Stomach (tissue), 19 donors: ENCODE measurements around the gene TREML1. TPM values are rescaled to one million over a fixed set of nuclear protein-coding genes. Genes with fewer than 3 reads are reported as not detected.

Source experiments
- DNase-seq, 2 donors: peaks; one replicate each; pipeline versions ENCODE4 v3.0.0 to v3.0.0-alpha.2; 2013 to 2019
- H3K27ac ChIP-seq, 5 donors: fragments of 200-600 bp in 4 of 5; sonication (generic) in 4 of 5; one replicate each; pipeline ENCODE4 v1.5.1; 2013 to 2019; ENCODE audit warnings: mild to moderate bottlenecking in 1 of 5, moderate library complexity in 1 of 5
- H3K27me3 ChIP-seq, 3 donors: fragments of 200-600 bp; sonication (generic); one replicate each; pipeline ENCODE4 v1.5.1; 2017 to 2019; ENCODE audit warnings: mixed run types in 1 of 3
- H3K36me3 ChIP-seq, 4 donors: fragments of 200-600 bp; sonication (generic); 1 replicate in 3 of 4; 2 replicates in 1 of 4; pipeline ENCODE4 v1.5.1; 2016 to 2019
- H3K4me1 ChIP-seq, 4 donors: fragments of 200-600 bp; sonication (generic); one replicate each; pipeline ENCODE4 v1.5.1; 2016 to 2019
- H3K4me3 ChIP-seq, 4 donors: fragments of 200-600 bp; sonication (generic) in 3 of 4; one replicate each; pipeline ENCODE4 v1.5.1; 2016 to 2019; ENCODE audit warnings: mild to moderate bottlenecking in 1 of 4
- H3K9me3 ChIP-seq, 4 donors: fragments of 200-600 bp; sonication (generic); one replicate each; pipeline ENCODE4 v1.5.1; 2016 to 2019
- EP300 ChIP-seq: sonication (generic); formaldehyde crosslinking; IDR thresholded peaks from one replicate; pipeline ENCODE4 v1.6.1; 2017; ENCODE audit warnings: antibody characterized with exemption
- POLR2A ChIP-seq, 4 donors: fragments of 450-650 bp; IDR thresholded peaks; one replicate each; pipeline ENCODE4 v1.6.1; 2016; ENCODE audit warnings: antibody characterized with exemption in 4 of 4, control low read depth in 2 of 4, mild to moderate bottlenecking in 1 of 4, moderate library complexity in 1 of 4
- POLR2AphosphoS5 ChIP-seq, 3 donors: sonication (generic); formaldehyde crosslinking; IDR thresholded peaks; one replicate each; pipeline ENCODE4 v1.6.1; 2016; ENCODE audit warnings: antibody characterized with exemption in 3 of 3
- WGBS, 5 donors: extraction: QIAGEN DNeasy Blood & Tissue Kit in 3 of 5; methylation state at CpG; one replicate each; pipeline versions ENCODE4 v1.1.5 to v1.1.7; 2013 to 2018; 5-methylcytosine and 5-hydroxymethylcytosine counted together
- intact Hi-C: fragments of 100-400 bp; cut with DNase I; formaldehyde crosslinking; loops from one replicate; pipeline ENCODE4 v1.15.1; 2023; ENCODE audit warnings: low total_unique reads
- long read RNA-seq, 10 donors: transcript quantifications; one replicate each; lab custom pipeline, GENCODE V29; 2026
- polyA plus RNA-seq, 3 donors: library from polyadenylated mRNA; stranded (reverse); fragments of 200-250 nt; gene quantifications; one replicate each; pipeline ENCODE4 v1.2.3, GENCODE V29; 2013
- total RNA-seq, 5 donors: library from RNA; depleted of rRNA; stranded (reverse); fragments of >200 nt; gene quantifications; one replicate each; pipeline versions ENCODE4 v1.1.0 to v1.2.3, GENCODE V29; 2014 to 2016
- TF ChIP-seq, protein P1 (sequence below), 7 experiments: fragments of 450-650 bp in 4 of 7; fragments of 200-600 bp in 3 of 7; sonication (generic) in 3 of 7; IDR thresholded peaks; one replicate each; pipeline ENCODE4 v1.5.1; 2016 to 2019; ENCODE audit warnings: antibody characterized with exemption in 7 of 7, control low read depth in 2 of 7, mild to moderate bottlenecking in 1 of 7
- donor health status: healthy with polysubstance abuse.
- donor health status: Bipolar disorder and iron deficiency.
- donor health status: healthy.

Gene TREML1, protein sequence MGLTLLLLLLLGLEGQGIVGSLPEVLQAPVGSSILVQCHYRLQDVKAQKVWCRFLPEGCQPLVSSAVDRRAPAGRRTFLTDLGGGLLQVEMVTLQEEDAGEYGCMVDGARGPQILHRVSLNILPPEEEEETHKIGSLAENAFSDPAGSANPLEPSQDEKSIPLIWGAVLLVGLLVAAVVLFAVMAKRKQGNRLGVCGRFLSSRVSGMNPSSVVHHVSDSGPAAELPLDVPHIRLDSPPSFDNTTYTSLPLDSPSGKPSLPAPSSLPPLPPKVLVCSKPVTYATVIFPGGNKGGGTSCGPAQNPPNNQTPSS
- total RNA-seq (not detected), polyA plus RNA-seq (not detected)
- long read RNA-seq, donor 1, result 0 reads
- long read RNA-seq, donor 2, result 0 reads
- long read RNA-seq, donor 3, result 0 reads
- long read RNA-seq, donor 4, result 0 reads
- long read RNA-seq, donor 5, result 0 reads
- long read RNA-seq, donor 6, partial matches to known transcripts, result 0 of 1 reads
- long read RNA-seq, donor 6, other reads (novel, unspliced or antisense), result 0 of 1 reads
- long read RNA-seq, donor 7, result 0 reads
- long read RNA-seq, donor 8, partial matches to known transcripts, result 0 of 1 reads
- long read RNA-seq, donor 8, other reads (novel, unspliced or antisense), result 0 of 1 reads
- long read RNA-seq, donor 9, result 0 reads
- long read RNA-seq, donor 10, result 0 reads

DNA sequence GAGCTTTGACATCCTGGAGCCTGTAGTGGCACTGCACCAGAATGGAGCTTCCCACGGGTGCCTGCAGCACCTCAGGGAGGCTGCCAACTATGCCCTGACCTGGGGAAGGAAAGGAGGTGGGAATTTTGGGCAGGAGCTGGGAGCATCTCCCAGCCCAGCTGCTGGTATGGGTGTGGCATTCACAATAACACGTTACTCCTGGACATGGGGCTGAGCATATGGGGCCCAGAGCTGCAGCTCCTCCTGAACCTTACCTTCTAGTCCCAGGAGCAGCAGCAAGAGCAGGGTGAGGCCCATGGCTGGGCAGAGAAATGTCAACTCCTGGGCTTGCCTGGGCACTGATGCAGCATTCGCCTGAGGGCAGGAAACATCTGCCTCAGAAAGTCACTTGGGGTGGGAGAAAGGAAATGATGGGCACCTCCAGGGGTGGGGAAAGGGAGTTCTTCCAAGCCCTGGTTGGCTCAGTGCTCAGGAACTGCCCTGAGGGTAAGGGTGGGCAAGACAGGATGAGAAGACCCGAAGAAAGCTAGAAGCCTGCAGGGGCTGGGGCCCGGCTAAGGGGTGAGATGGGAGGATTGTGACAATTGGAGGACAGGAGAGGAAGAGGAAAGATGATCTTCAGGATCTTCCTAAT lies at the start of gene TREML1:
Gene TREML1, minus strand, starts transcription at position 356 of the 634 bp plus-strand sequence. Its CDS starts 59 bp downstream, at position 297.
- intact Hi-C loops, result no loop called here
- no peaks in the 10 kb centered on the region for H3K9me3 ChIP-seq
- H3K27ac ChIP-seq, result no peak within 1 kb of the TSS
- H3K4me1 ChIP-seq, result no peaks in the 10 kb centered on the region
- DNase-seq, result no peak
- H3K4me3 ChIP-seq, result no peak within 1 kb of the TSS
- TF ChIP-seq EP300 (no peak), POLR2AphosphoS5 (IDR thresholded peaks at IDR 0.05) (no peak), POLR2A (IDR thresholded peaks at IDR 0.05) (no peak)
- TF ChIP-seq, protein P1, sequence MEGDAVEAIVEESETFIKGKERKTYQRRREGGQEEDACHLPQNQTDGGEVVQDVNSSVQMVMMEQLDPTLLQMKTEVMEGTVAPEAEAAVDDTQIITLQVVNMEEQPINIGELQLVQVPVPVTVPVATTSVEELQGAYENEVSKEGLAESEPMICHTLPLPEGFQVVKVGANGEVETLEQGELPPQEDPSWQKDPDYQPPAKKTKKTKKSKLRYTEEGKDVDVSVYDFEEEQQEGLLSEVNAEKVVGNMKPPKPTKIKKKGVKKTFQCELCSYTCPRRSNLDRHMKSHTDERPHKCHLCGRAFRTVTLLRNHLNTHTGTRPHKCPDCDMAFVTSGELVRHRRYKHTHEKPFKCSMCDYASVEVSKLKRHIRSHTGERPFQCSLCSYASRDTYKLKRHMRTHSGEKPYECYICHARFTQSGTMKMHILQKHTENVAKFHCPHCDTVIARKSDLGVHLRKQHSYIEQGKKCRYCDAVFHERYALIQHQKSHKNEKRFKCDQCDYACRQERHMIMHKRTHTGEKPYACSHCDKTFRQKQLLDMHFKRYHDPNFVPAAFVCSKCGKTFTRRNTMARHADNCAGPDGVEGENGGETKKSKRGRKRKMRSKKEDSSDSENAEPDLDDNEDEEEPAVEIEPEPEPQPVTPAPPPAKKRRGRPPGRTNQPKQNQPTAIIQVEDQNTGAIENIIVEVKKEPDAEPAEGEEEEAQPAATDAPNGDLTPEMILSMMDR (IDR thresholded peaks at IDR 0.05), result no peak
- 54 to 70% (median 62%) methylated on average over 3 to 5 of the region's 5 CpGs for WGBS, 5 donors
- H3K27me3 ChIP-seq, result peaks cover 0 to 6% (median 0%) of the 10 kb centered on the region in 3 donors
- H3K36me3 ChIP-seq, result peaks cover 0 to 8% (median 2%) of the 10 kb centered on the region in 4 donors

DNA sequence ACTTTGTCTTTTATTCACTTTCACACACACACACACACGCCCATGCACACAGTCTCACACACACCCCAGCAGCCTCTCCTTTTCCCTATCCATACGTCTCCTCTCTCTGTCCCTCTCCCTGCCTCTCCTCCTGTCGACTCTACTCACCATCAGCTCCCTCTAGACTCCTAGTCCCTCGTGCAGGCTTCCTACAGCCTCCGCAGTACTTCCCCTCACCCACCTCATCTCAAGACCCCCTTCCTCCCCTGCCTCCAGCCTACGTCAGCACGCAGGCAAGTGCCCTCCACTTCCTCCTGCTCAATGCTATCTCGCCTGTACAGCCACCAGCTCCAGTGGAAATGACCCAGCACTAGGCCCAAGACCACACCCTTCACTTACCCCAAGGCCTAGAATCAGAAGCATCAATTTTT lies 47.6 kb upstream of the TREML1 start:
- Histone ChIP-seq H3K9me3 (no peaks in the 10 kb centered on the region), H3K27ac (peak overlapping the region in 2 of 5 donors; percentile 79 to 85), H3K27me3 (peaks cover 0 to 5% (median 0%) of the 10 kb centered on the region in 3 donors), H3K4me1 (peaks cover 0 to 22% (median 6%) of the 10 kb centered on the region in 4 donors), H3K36me3 (no peaks in the 10 kb centered on the region), H3K4me3 (no peak overlapping the region)
- 61 to 68% (median 65%) methylated on average over 8 of the region's 8 CpGs for WGBS, 5 donors
- intact Hi-C loops, result no loop called here
- no peak for TF ChIP-seq POLR2AphosphoS5 (IDR thresholded peaks at IDR 0.05)
- TF ChIP-seq, protein P1 (IDR thresholded peaks at IDR 0.05), result no peak
- no peak for TF ChIP-seq EP300
- TF ChIP-seq POLR2A (IDR thresholded peaks at IDR 0.05), result no peak
- DNase-seq, result no peak

DNA sequence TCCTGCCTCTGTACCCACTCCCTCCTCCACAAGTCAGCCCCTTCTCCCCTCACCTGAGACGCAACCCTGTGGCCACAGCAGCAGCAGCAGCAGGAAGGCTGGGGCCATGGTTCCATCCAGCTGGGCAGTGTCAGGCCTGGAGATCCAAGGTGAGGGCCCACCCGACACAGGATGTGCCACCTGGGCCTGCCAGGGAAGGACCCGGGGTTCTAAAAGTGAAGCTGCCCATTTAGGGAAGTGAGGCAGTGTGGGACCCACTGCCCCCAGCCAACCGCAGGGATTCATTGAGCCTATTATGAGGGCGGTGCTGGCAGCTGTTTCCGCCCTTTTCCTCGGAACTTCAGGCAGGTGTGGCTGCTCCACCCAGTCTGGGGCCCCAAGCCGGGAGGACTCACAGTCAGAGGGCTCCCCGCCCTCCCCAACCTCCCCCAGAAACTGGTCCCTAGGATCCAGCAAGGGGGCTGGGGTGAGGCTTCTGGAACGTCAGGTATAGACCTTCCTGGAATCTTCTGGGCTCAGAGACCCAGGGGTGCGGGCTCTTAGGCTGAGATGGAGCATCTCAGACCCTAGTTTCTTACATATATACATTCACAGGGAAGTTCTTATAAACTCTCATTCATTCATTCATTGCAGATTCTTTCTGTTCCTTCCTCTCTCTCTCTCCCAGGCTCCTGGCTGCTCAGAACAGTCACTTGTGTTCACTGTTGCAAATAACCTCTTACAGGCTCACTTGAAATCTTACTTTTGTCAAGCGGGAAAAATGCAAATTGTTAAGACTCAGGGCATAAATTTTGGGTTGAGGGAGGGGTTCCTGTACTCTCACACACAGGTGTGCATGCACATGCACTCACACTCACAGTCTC lies 47.0 kb upstream of the TREML1 start, which contains the start of gene TREML2:
Gene TREML2, minus strand, starts transcription at position 249 of the 863 bp plus-strand sequence. Its CDS starts 141 bp downstream, at position 108.
- Histone ChIP-seq H3K9me3 (no peaks in the 10 kb centered on the region), H3K27ac (peak within 1 kb of the TSS in 4 of 5 donors; percentile 20 to 85 (median 54)), H3K4me1 (peaks cover 0 to 22% (median 6%) of the 10 kb centered on the region in 4 donors), H3K4me3 (no peak within 1 kb of the TSS), H3K36me3 (no peaks in the 10 kb centered on the region), H3K27me3 (peaks cover 0 to 5% (median 0%) of the 10 kb centered on the region in 3 donors)
- peak in 1 of 2 donors; percentile 45 for DNase-seq
- TF ChIP-seq EP300, result no peak
- TF ChIP-seq POLR2A (IDR thresholded peaks at IDR 0.05), result no peak
- TF ChIP-seq POLR2AphosphoS5 (IDR thresholded peaks at IDR 0.05), result no peak
- TF ChIP-seq, protein P1 (IDR thresholded peaks at IDR 0.05), result no peak
- intact Hi-C loops, result no loop called here
- 59 to 63% (median 60%) methylated on average over 6 to 12 of the region's 12 CpGs for WGBS, 5 donors
